GM13976 (cell line): Measurements from ENCODE around the gene MOB2.
"Not testable (repeated sequence)": the region's sequence is repeated elsewhere in the genome, so short reads cannot be mapped to it uniquely, and the experiment has no call there.

ENCODE experiments used
- DNase-seq: peaks from one replicate; pipeline ENCODE4 v3.0.0; 2012; ENCODE audit warnings: low spot score
- CTCF ChIP-seq: IDR thresholded peaks from 2 replicates; pipeline ENCODE4 v1.5.1; 2012; ENCODE audit warnings: borderline replicate concordance, mild to moderate bottlenecking; ENCODE audit not compliant: insufficient read depth; ENCODE audit errors: extremely low read depth, missing control alignments, control extremely low read depth
- in situ Hi-C: fragments of 300-500 bp; cut with MboI; formaldehyde crosslinking; loops from one replicate; pipeline ENCODE4 v1.12.0; 2022; ENCODE audit warnings: low sequenced_read_pairs, mixed read lengths, inconsistent platforms; ENCODE audit not compliant: unreplicated experiment

The MOB2 gene

GRCh38 chr11:1513326-1514296 lies 27.0 kb upstream of the MOB2 start:
- in situ Hi-C loops, result no loop called here
- no peak for DNase-seq
- TF ChIP-seq CTCF, result no peak

DNA sequence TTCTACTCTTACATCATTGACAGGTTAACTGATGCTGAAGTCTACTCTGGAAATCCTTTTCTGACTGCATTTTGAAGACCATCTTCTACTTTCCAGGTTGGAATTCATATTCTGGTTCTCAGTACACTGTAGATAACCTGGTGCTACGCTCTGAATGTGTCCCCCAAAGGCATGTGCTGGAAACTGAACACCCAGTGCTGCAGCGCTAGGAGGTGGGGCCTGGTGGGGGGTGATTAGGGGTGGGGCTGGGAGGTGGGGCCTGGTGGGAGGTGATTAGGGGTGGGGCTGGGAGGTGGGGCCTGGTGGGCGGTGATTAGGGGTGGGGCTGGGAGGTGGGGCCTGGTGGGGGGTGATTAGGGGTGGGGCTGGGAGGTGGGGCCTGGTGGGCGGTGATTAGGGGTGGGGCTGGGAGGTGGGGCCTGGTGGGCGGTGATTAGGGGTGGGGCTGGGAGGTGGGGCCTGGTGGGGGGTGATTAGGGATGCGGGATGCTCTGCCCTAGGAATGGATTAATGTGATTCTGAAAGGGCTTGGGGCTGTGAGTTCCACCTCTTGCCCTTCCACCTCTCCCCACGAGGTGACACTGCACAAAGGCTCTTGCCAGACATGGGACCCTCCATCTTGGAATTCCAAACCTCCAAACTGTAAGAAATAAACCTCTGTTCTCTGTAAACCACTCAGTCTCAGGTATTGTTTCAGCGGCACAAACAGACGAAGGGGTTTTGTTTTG lies 26.1 kb upstream of the MOB2 start:
- in situ Hi-C loops, DNase-seq: not testable (repeated sequence)

GRCh38 chr11:1511937-1512496 lies 25.4 kb upstream of the MOB2 start:
- TF ChIP-seq CTCF, result no peak
- in situ Hi-C loops, result no loop called here
- DNase-seq, result no peak

- in situ Hi-C loops, result no loop called here
- no peak for TF ChIP-seq CTCF
- no peak for DNase-seq
Measured at GRCh38 chr11:1510928-1511327, 24.3 kb upstream of the MOB2 start.

DNA sequence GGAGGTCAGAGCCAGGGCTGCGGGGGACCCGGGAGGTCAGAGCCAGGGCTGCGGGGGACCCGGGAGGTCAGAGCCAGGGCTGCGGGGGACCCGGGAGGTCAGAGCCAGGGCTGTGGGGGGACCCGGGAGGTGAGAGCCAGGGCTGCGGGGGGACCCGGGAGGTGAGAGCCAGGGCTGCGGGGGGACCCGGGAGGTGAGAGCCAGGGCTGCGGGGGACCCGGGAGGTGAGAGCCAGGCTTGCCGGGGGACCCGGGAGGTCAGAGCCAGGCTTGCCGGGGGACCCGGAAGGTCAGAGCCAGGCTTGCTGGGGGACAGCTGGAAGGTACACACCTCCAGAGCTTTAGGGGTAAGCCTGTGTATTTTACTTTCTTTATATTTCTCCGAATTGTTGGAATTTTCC lies 23.8 kb upstream of the MOB2 start:
- in situ Hi-C loops, result not testable (repeated sequence)

DNA sequence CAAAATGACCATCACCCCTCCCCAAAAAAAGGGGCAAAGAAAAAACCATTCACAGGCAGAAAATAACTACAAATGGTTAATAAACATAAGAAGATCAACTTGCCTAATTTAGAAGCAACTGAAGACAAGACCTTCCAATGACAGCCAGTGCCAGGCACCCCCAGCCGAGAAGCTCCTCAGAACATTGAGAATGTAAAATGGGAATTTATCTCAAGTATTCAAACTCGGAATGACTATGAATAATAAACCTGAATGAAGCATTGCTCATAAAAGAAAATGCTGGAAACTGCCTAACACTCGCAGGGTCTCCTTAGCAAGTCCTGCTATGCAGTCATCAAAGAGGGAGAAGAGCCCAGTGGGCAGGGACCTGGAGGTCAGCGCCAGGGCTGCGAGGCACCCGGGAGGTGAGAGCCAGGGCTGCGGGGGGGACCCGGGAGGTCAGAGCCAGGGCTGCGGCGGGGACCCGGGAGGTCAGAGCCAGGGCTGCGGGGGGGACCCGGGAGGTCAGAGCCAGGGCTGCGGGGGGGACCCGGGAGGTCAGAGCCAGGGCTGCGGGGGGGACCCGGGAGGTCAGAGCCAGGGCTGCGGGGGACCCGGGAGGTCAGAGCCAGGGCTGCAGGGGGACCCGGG lies 23.2 kb upstream of the MOB2 start:
- in situ Hi-C loops, result no loop called here
- no peak for DNase-seq
- no peak for TF ChIP-seq CTCF

More for the DNA sequence above, 23.8 kb upstream of the MOB2 start:
- DNase-seq, result not testable (repeated sequence)

GRCh38 chr11:1508986-1509385 lies 22.4 kb upstream of the MOB2 start:
- no peak for TF ChIP-seq CTCF
- in situ Hi-C loops, result no loop called here
- no peak for DNase-seq
